K562 (cell line): Measurements from ENCODE around the gene AMBRA1. TPM values are rescaled to one million over a fixed set of nuclear protein-coding genes. Genes with fewer than 3 reads are reported as not detected.

Experiments used
- ATAC-seq: fragments of 200-7000 bp; cut with Tn5 transposase; 3 replicates; pipeline ENCODE4 v1.9.1; 2020; ENCODE audit warnings: moderate library complexity
- BruUV-seq: library from RNA; stranded (reverse); fragments of 400-500 nt; replicated peaks from 2 replicates; lab custom pipeline; 2021; lab: Mats Ljungman, UMichigan
- CTCF ChIA-PET: fragments of 300-600 bp; formaldehyde crosslinking; extraction: SDS; loops from one replicate; lab custom pipeline; 2021; ENCODE audit warnings: low intra/inter-chr PET ratio; lab: Yijun Ruan, JAX
- POLR2A ChIA-PET: fragments of 300-600, 350-650 bp; sonication (Branson Sonifier 250); formaldehyde crosslinking; extraction: SDS; loops from one replicate; lab custom pipeline; 2021; ENCODE audit warnings: antibody characterized with exemption, inconsistent platforms; lab: Yijun Ruan, JAX
- DNase-seq, 4 experiments: peaks; one replicate each; pipeline versions ENCODE4 v3.0.0 to v3.0.0-alpha.2; 2011 to 2018; ENCODE audit warnings: low spot score in 3 of 4, mixed read lengths in 3 of 4; ENCODE audit errors: extremely low read depth in 1 of 4
- FAIRE-seq: peaks from 2 replicates; lab custom pipeline; 2011; peaks lifted over from hg19 to GRCh38; lab: Jason Lieb, UNC
- H2AFZ ChIP-seq: 2 replicates; pipeline ENCODE4 v1.6.0; 2011; ENCODE audit warnings: low read depth, low read length, control low read depth, inconsistent platforms
- H3K27ac ChIP-seq: fragments of 200-600 bp; 3 replicates; pipeline ENCODE4 v1.8.0; 2011; ENCODE audit warnings: low read depth, mild to moderate bottlenecking, control low read depth, inconsistent platforms, low read length, moderate library complexity, mixed read lengths; ENCODE audit errors: extremely low read depth
- H3K27me3 ChIP-seq, 2 experiments: fragments of 300-600 bp in 1 of 2; 2 replicates in 1 of 2; 3 replicates in 1 of 2; pipeline versions ENCODE4 v1.6.0 to v1.8.0; 2011; ENCODE audit warnings: inconsistent platforms in 2 of 2, low read length in 2 of 2, mild to moderate bottlenecking in 1 of 2, mixed read lengths in 1 of 2, moderate library complexity in 1 of 2; ENCODE audit not compliant: control insufficient read depth in 2 of 2, insufficient read depth in 2 of 2
- H3K36me3 ChIP-seq: fragments of 300-600 bp; 3 replicates; pipeline ENCODE4 v1.8.0; 2011; ENCODE audit warnings: mild to moderate bottlenecking, low read length, inconsistent platforms; ENCODE audit not compliant: control insufficient read depth, insufficient read depth
- H3K4me1 ChIP-seq, 2 experiments: fragments of 200-600 bp in 1 of 2; replicated peaks in 1 of 2; 2 replicates in 1 of 2; 3 replicates in 1 of 2; pipeline versions ENCODE4 v1.5.1 to v1.8.0; 2011; ENCODE audit warnings: inconsistent platforms in 2 of 2, low read length in 2 of 2, mild to moderate bottlenecking in 1 of 2, mixed read lengths in 1 of 2, moderate library complexity in 1 of 2; ENCODE audit not compliant: control insufficient read depth in 2 of 2, insufficient read depth in 2 of 2
- H3K4me2 ChIP-seq: 2 replicates; pipeline ENCODE4 v1.6.1; 2011; ENCODE audit warnings: low read length, control low read depth, inconsistent platforms, mixed read lengths; ENCODE audit not compliant: insufficient read depth
- H3K4me3 ChIP-seq: fragments of 200-600 bp; sonication (generic), shearing (Covaris generic); 2 replicates; pipeline ENCODE4 v1.5.1; 2016; ENCODE audit warnings: control low read depth, inconsistent platforms
- H3K79me2 ChIP-seq: fragments of 200-600 bp; 3 replicates; pipeline ENCODE4 v1.8.0; 2011; ENCODE audit warnings: low read length, inconsistent platforms; ENCODE audit not compliant: control insufficient read depth, insufficient read depth
- H3K9ac ChIP-seq, 2 experiments: 2 replicates each; pipeline versions ENCODE4 v1.6.0 to v1.6.1; 2011; ENCODE audit warnings: low read depth in 2 of 2, low read length in 2 of 2, control low read depth in 1 of 2, inconsistent platforms in 1 of 2, mild to moderate bottlenecking in 1 of 2, mixed read lengths in 1 of 2; ENCODE audit not compliant: insufficient read depth in 1 of 2
- H3K9me1 ChIP-seq: one replicate; pipeline ENCODE4 v1.6.0; 2011; ENCODE audit warnings: inconsistent platforms, mild to moderate bottlenecking, low read length, moderate library complexity; ENCODE audit not compliant: control insufficient read depth, insufficient read depth
- H3K9me3 ChIP-seq: replicated peaks from 2 replicates; pipeline ENCODE4 v1.5.1; 2011; ENCODE audit warnings: low read depth, low read length, inconsistent platforms; ENCODE audit not compliant: control insufficient read depth, insufficient read depth
- H4K20me1 ChIP-seq: replicated peaks from 2 replicates; pipeline ENCODE4 v1.6.1; 2011; ENCODE audit warnings: low read length, inconsistent platforms, mixed read lengths; ENCODE audit not compliant: control insufficient read depth, insufficient read depth
- ARID1B ChIP-seq: fragments of 450-650 bp; IDR thresholded peaks from 2 replicates; pipeline ENCODE4 v1.6.1; 2016; ENCODE audit warnings: antibody characterized with exemption, mild to moderate bottlenecking, inconsistent platforms
- CBFA2T2 ChIP-seq: fragments of 450-650 bp; conservative IDR thresholded peaks from 2 replicates; pipeline ENCODE4 v1.6.1; 2017; ENCODE audit warnings: mild to moderate bottlenecking
- CBFA2T3 ChIP-seq: fragments of 450-650 bp; IDR thresholded peaks from 2 replicates; pipeline ENCODE4 v1.6.1; 2017
- ERF ChIP-seq: fragments of 450-650 bp; formaldehyde crosslinking; IDR thresholded peaks from 2 replicates; pipeline ENCODE4 v1.4.0; 2020; ENCODE audit warnings: mild to moderate bottlenecking, mixed read lengths
- MYC ChIP-seq, 2 experiments: fragments of 250-450 bp in 1 of 2; sonication (Bioruptor Pico) in 1 of 2; IDR thresholded peaks; 2 replicates each; pipeline versions ENCODE4 v1.5.1 to v1.6.1; 2012 to 2021; ENCODE audit warnings: low read depth in 2 of 2, borderline replicate concordance in 1 of 2, improper control_type of control experiment in 1 of 2, low read length in 1 of 2, mild to moderate bottlenecking in 1 of 2, moderate library complexity in 1 of 2
- NCOR1 ChIP-seq: fragments of 450-650 bp; IDR thresholded peaks from 2 replicates; pipeline ENCODE4 v1.6.1; 2016; ENCODE audit warnings: mild to moderate bottlenecking, moderate library complexity
- NFIC ChIP-seq: fragments of 450-650 bp; IDR thresholded peaks from 2 replicates; pipeline ENCODE4 v1.6.1; 2017; ENCODE audit warnings: mild to moderate bottlenecking, inconsistent platforms
- NR2C1 ChIP-seq, 2 experiments: fragments of 450-650 bp; IDR thresholded peaks; 2 replicates each; pipeline ENCODE4 v1.6.1; 2017; ENCODE audit warnings: mild to moderate bottlenecking in 2 of 2, antibody characterized with exemption in 1 of 2, inconsistent platforms in 1 of 2, missing compliant biosample characterization in 1 of 2, missing genetic modification characterization in 1 of 2
- SIN3B ChIP-seq: fragments of 450-650 bp; IDR thresholded peaks from 2 replicates; pipeline ENCODE4 v1.6.1; 2017; ENCODE audit warnings: low read depth, mild to moderate bottlenecking, moderate library complexity
- TAL1 ChIP-seq: fragments of 450-650 bp; IDR thresholded peaks from 2 replicates; pipeline ENCODE4 v1.6.1; 2016; ENCODE audit warnings: mild to moderate bottlenecking
- TCF3 ChIP-seq: sonication (generic); formaldehyde crosslinking; IDR thresholded peaks from 2 replicates; pipeline ENCODE4 v1.4.0; 2020; ENCODE audit warnings: mild to moderate bottlenecking, missing genetic modification reagents
- ZNF263 ChIP-seq: sonication (generic); formaldehyde crosslinking; IDR thresholded peaks from 2 replicates; pipeline ENCODE4 v1.8.0; 2022; ENCODE audit warnings: mild to moderate bottlenecking, missing genetic modification reagents, borderline replicate concordance
- WGBS: fragments of 100-300 bp; shearing (Covaris generic); methylation state at CpG from one replicate; pipeline ENCODE4 v1.1.6; 2016; ENCODE audit warnings: low coverage, mixed read lengths; ENCODE audit not compliant: insufficient coverage; ENCODE audit errors: missing lambda C conversion rate; 5-methylcytosine and 5-hydroxymethylcytosine counted together
- in situ Hi-C: fragments of 300-500 bp; cut with MboI; formaldehyde crosslinking; loops from 4 replicates; pipeline ENCODE4 v1.15.0; 2018; ENCODE audit warnings: inconsistent platforms, mixed read lengths
- intact Hi-C: fragments of 100-400 bp; cut with micrococcal nuclease; formaldehyde crosslinking; loops from 2 replicates; pipeline ENCODE4 v1.14.2; 2022
- polyA plus RNA-seq, 8 experiments: library from polyadenylated mRNA; depleted of rRNA in 4 of 8; stranded (reverse) in 5 of 8; unstranded in 3 of 8; fragments of >200 nt; fragmentation: Nextera tagmentation in 2 of 8; fragmentation: Illumina TruSeq in 1 of 8; extraction: Ambion mirVana in 2 of 8; extraction: Trizol in 1 of 8; gene quantifications; 2 replicates each; pipeline versions ENCODE4 v1.2.1 to v1.2.3, GENCODE V29; 2011 to 2014; ENCODE audit warnings: inconsistent platforms in 1 of 8, missing spikeins in 1 of 8
- total RNA-seq, 7 experiments: library from RNA; depleted of rRNA in 6 of 7; stranded (reverse); fragments of >200 nt in 6 of 7; fragmentation: Illumina TruSeq in 2 of 7; extraction: Trizol in 2 of 7; gene quantifications; 2 replicates each; pipeline versions ENCODE4 v1.2.1 to v1.2.3, GENCODE V29; 2011 to 2021; ENCODE audit warnings: low replicate concordance in 1 of 7
- TF ChIP-seq, protein P1 (sequence below): fragments of 200-400 bp; formaldehyde crosslinking; IDR thresholded peaks from 2 replicates; pipeline ENCODE4 v1.6.1; 2017; ENCODE audit warnings: mild to moderate bottlenecking, low read depth, low read length, moderate library complexity

AMBRA1 gene
- total and polyA plus RNA-seq, 9 of the 15 experiments (the other 6 are each of a cell fraction or from before 2014, with no cell fraction given): 0.15 to 24.5 (median 13.0) TPM

DNA sequence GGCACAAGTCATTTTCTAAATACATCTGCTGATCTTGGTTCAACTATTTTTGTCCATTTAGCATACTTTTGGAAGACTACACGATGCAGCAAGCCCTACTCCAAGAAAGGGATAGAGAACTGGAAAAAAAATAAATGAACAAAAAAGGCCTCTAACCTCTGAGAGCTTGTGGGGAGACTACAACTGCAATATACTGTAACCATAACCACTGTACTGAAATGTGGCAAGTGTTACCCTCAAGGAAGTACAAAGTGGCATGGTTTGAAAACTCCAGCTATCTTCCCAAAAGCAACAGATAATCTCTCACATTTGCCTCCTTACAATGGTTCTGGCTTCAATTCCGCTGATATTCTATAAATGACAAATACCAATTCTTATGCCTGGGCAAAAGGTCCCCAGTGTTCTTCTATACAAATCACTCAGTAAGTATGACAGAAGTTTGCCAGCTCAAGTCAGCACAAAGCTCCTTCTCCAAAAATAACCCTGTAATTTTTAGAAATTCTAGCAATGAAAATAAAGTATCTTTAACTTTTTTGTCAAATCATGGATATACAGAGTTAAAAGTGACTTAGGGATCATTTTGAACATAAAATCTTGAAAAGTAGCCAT, 22.9 kb downstream of the AMBRA1 start (continued):
- TF ChIP-seq ZNF263 (CRISPR knock-in tag) (no peak), ERF (CRISPR knock-in tag) (no peak)

DNA sequence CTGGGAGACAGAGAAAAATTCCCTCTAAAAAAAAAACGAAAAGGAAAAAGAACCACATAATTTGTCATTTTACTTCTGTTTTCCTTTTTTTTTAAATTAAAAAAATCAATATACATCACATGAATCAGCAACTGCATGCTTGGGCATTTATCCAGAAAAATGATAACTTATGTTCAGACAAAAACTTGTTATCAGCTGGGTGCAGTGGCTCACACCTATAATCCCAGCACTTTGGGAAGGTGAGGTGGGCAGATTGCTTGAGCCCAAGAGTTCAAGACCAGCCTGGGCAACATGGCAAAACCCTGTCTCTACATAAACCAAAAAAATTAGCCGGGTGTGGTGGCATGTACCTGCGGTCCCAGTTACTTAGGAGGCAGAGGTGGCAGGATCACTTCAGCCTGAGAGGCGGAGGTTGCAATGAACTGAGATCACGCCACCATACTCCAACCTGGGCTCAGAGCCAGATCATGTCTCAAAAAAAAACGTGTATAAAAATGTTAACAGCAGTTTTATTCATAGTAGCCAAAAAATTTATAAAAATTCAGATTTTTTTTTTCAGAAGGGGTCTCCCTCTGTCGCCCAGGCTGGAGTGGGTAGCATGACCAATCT, 28.5 kb downstream of the AMBRA1 start:
- Histone ChIP-seq H3K4me1 (peaks cover 4 to 11% of the 10 kb centered on the region in 2 experiments; a peak in 2 of 5 replicates), H3K27me3 (no peaks in the 10 kb centered on the region), H3K4me3 (no peak overlapping the region), H2AFZ (no peak overlapping the region), H3K36me3 (no peaks in the 10 kb centered on the region), H3K9me1 (no peaks in the 10 kb centered on the region), H3K4me2 (no peak overlapping the region), H3K9me3 (no peaks in the 10 kb centered on the region), H3K9ac (peak overlapping the region in 1 of 2 experiments; percentile 31; a peak in 1 of 4 replicates), H4K20me1 (peaks cover 8% of the 10 kb centered on the region; the same call in 1 of the 2 replicates)
- no peak for ATAC-seq
- CTCF ChIA-PET: no interaction called here
- DNase-seq: no peak
- WGBS: 48% methylated on average over 7 of the region's 7 CpGs
- no peak for FAIRE-seq
- intact Hi-C loops: no loop called here
- in situ Hi-C loops: no loop called here
- TF ChIP-seq TAL1 (peak; percentile 27; the same call in 1 of the 2 replicates), SIN3B (no peak), NFIC (peak; percentile 46), TCF3 (CRISPR knock-in tag) (peak; percentile 60), NR2C1 (IDR thresholded peaks at IDR 0.05) (no peak), NR2C1 (tag; IDR thresholded peaks at IDR 0.05) (no peak), MYC (IDR thresholded peaks at IDR 0.05; ENCODE audit: low read depth, low read length) (no peak), MYC (CRISPR knock-in tag; IDR thresholded peaks at IDR 0.05; ENCODE audit: borderline replicate concordance, low read depth) (no peak), NCOR1 (peak; percentile 26; the same call in 1 of the 2 replicates), CBFA2T2 (0 out of 2 replicates have a peak, but pooled peaks have one; percentile 29), ARID1B (peak; percentile 58), CBFA2T3 (peak; percentile 52)
- TF ChIP-seq, protein P1, sequence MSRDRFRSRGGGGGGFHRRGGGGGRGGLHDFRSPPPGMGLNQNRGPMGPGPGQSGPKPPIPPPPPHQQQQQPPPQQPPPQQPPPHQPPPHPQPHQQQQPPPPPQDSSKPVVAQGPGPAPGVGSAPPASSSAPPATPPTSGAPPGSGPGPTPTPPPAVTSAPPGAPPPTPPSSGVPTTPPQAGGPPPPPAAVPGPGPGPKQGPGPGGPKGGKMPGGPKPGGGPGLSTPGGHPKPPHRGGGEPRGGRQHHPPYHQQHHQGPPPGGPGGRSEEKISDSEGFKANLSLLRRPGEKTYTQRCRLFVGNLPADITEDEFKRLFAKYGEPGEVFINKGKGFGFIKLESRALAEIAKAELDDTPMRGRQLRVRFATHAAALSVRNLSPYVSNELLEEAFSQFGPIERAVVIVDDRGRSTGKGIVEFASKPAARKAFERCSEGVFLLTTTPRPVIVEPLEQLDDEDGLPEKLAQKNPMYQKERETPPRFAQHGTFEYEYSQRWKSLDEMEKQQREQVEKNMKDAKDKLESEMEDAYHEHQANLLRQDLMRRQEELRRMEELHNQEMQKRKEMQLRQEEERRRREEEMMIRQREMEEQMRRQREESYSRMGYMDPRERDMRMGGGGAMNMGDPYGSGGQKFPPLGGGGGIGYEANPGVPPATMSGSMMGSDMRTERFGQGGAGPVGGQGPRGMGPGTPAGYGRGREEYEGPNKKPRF: no peak
- TF ChIP-seq, all 486 proteins: peak for 7
- no TSS peak for BruUV-seq
- POLR2A ChIA-PET: interaction anchor here (1.1 to 1.6 kb wide), 2 partner anchors 10 to 14 kb away, joined by 3 to 4 read pairs; no protein-coding TSS in a partner anchor
- Histone ChIP-seq H3K79me2 (peaks cover 58% of the 10 kb centered on the region), H3K27ac (no peak overlapping the region)
